Measurements from ENCODE around the gene GAS7. TPM values are rescaled to one million over a fixed set of nuclear protein-coding genes. Genes with fewer than 3 reads are reported as not detected.

GAS7 gene
- total RNA-seq, 1 donor from 2014 or later, result 39.8 TPM

- POLR2A ChIA-PET, result interaction anchor here (0.6 to 1.7 kb wide), 13 partner anchors 9 to 107 kb away, joined by 3 to 9 read pairs (median 5); partner anchors contain the start of gene GAS7
- Mint-ChIP-seq H3K27me3 (peaks cover 2% of the 10 kb centered on the region), H3K9me3 (no peaks in the 10 kb centered on the region), H3K4me3 (peak overlapping the region; percentile 64), H3K4me1 (peaks cover 84% of the 10 kb centered on the region), H3K27ac (peak overlapping the region; percentile 67), H3K36me3 (ENCODE audit: low read depth) (no peaks in the 10 kb centered on the region)
- DNase-seq (no peak), ATAC-seq (ENCODE audit: low read depth) (no peak)
- CTCF ChIA-PET, result interaction anchor here (0.7 to 1.7 kb wide), 3 partner anchors 47 to 176 kb away, joined by 3 to 9 read pairs (median 3); no protein-coding TSS in a partner anchor
- TF ChIP-seq CTCF (IDR thresholded peaks at IDR 0.05), result no peak
- intact Hi-C loops (cut with micrococcal nuclease), result loop anchor here (1.0 to 10.0 kb wide), 4 partner anchors 33 to 152 kb away; no protein-coding TSS in a partner anchor
Measured at GRCh38 chr17:10119203-10120108, 79.0 kb downstream of the GAS7 start.

- no peak for DNase-seq
- TF ChIP-seq CTCF (IDR thresholded peaks at IDR 0.05), result no peak
- Mint-ChIP-seq H3K27me3 (peaks cover 2% of the 10 kb centered on the region), H3K36me3 (ENCODE audit: low read depth) (no peaks in the 10 kb centered on the region), H3K4me3 (peak overlapping the region; percentile 64), H3K27ac (peak overlapping the region; percentile 67), H3K4me1 (peaks cover 91% of the 10 kb centered on the region), H3K9me3 (no peaks in the 10 kb centered on the region)
- CTCF ChIA-PET, result interaction anchor here (1.7 kb wide), 1 partner anchor 108 kb away, joined by 9 read pairs; no protein-coding TSS in a partner anchor
- intact Hi-C loops (cut with micrococcal nuclease), result loop anchor here (1.0 to 10.0 kb wide), 4 partner anchors 34 to 151 kb away; no protein-coding TSS in a partner anchor
- POLR2A ChIA-PET, result interaction anchor here (0.6 to 1.7 kb wide), 7 partner anchors 9 to 80 kb away, joined by 3 to 7 read pairs (median 5); partner anchors contain the start of gene GAS7
- no peak for ATAC-seq (ENCODE audit: low read depth)
Measured at GRCh38 chr17:10118788-10119130, 79.6 kb downstream of the GAS7 start.

- Mint-ChIP-seq H3K4me1 (peaks cover 95% of the 10 kb centered on the region), H3K9me3 (no peaks in the 10 kb centered on the region), H3K36me3 (ENCODE audit: low read depth) (no peaks in the 10 kb centered on the region), H3K4me3 (peak overlapping the region; percentile 15), H3K27ac (peak overlapping the region; percentile 38), H3K27me3 (peaks cover 2% of the 10 kb centered on the region)
- intact Hi-C loops (cut with micrococcal nuclease), result loop anchor here (5.0 to 10.0 kb wide), 2 partner anchors 57 to 150 kb away; no protein-coding TSS in a partner anchor
- CTCF ChIA-PET, result interaction anchor here (1.1 to 4.3 kb wide), 2 partner anchors 34 to 108 kb away, joined by 3 to 30 read pairs; no protein-coding TSS in a partner anchor
- POLR2A ChIA-PET, result interaction anchor here (0.9 kb wide), 2 partner anchors 67 to 75 kb away, joined by 5 read pairs; no protein-coding TSS in a partner anchor
- DNase-seq, result no peak
- TF ChIP-seq CTCF (IDR thresholded peaks at IDR 0.05), result no peak
- ATAC-seq (ENCODE audit: low read depth), result no peak
Measured at GRCh38 chr17:10117581-10118001, 80.8 kb downstream of the GAS7 start.

- ATAC-seq (ENCODE audit: low read depth), result no peak
- Mint-ChIP-seq H3K4me3 (peak overlapping the region; percentile 15), H3K4me1 (peaks cover 88% of the 10 kb centered on the region), H3K27me3 (peaks cover 2% of the 10 kb centered on the region), H3K9me3 (no peaks in the 10 kb centered on the region), H3K36me3 (ENCODE audit: low read depth) (no peaks in the 10 kb centered on the region), H3K27ac (peak overlapping the region; percentile 38)
- no peak for TF ChIP-seq CTCF (IDR thresholded peaks at IDR 0.05)
- CTCF ChIA-PET, result interaction anchor here (4.3 kb wide), 1 partner anchor 109 kb away, joined by 30 read pairs; no protein-coding TSS in a partner anchor
- intact Hi-C loops (cut with micrococcal nuclease), result loop anchor here (5.0 to 10.0 kb wide), 2 partner anchors 58 to 150 kb away; no protein-coding TSS in a partner anchor
- DNase-seq, result no peak
- POLR2A ChIA-PET, result interaction anchor here (0.6 to 2.6 kb wide), 4 partner anchors 21 to 99 kb away, joined by 4 to 18 read pairs (median 5); no protein-coding TSS in a partner anchor
Measured at GRCh38 chr17:10116753-10117420, 81.5 kb downstream of the GAS7 start.
